ENCODE measurements around the gene APBB3. TPM values are rescaled to one million over a fixed set of nuclear protein-coding genes. Genes with fewer than 3 reads are reported as not detected.
A peak's percentile ranks its signal among the peaks of the same experiment; 100 is the strongest.

Gene APBB3
- total and polyA plus RNA-seq, 9 of the 15 experiments (the other 6 are each of a cell fraction or from before 2014, with no cell fraction given) = 0.17 to 24.3 (median 9.5) TPM

DNA sequence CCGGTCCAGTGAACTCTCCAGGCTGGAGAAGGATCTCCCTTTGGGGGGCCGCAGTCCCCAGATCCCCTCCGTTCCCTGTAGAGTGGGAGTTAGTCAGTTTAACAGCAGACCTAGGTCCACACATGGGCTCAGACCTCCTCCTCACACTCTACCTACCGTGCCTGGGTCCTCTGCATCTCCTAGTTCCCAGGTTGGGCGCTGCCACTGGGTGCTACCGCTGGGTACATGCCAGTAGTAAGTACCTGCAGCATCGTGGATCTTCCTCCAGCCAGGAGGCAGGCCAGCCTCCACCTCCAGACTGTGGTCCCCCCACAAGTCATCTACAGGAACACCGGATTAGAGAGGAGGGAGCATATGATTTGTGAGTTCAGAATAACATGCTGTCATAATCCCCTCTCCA is 802 bp downstream of the APBB3 start (continued):
- TF ChIP-seq E2F3 (CRISPR knock-in tag; IDR thresholded peaks at IDR 0.05) = no peak
- TF ChIP-seq KDM2B (CRISPR knock-in tag; IDR thresholded peaks at IDR 0.05) = 0 out of 2 replicates have a peak, but pooled peaks have one; percentile 2
- TF ChIP-seq, protein P1, sequence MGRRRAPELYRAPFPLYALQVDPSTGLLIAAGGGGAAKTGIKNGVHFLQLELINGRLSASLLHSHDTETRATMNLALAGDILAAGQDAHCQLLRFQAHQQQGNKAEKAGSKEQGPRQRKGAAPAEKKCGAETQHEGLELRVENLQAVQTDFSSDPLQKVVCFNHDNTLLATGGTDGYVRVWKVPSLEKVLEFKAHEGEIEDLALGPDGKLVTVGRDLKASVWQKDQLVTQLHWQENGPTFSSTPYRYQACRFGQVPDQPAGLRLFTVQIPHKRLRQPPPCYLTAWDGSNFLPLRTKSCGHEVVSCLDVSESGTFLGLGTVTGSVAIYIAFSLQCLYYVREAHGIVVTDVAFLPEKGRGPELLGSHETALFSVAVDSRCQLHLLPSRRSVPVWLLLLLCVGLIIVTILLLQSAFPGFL (CRISPR knock-in tag; IDR thresholded peaks at IDR 0.05) = 0 out of 2 replicates have a peak, but pooled peaks have one; percentile 66
- no peak for TF ChIP-seq CSDE1 (IDR thresholded peaks at IDR 0.05)
- no peak for TF ChIP-seq ELF1 (tag; IDR thresholded peaks at IDR 0.05)
- no peak for TF ChIP-seq ZSCAN29 (IDR thresholded peaks at IDR 0.05)
- TF ChIP-seq LCOR (CRISPR knock-in tag; IDR thresholded peaks at IDR 0.05) = no peak
- TF ChIP-seq KAT7 (CRISPR knock-in tag; IDR thresholded peaks at IDR 0.05; ENCODE audit: borderline replicate concordance) = peak; percentile 4; the same call in 1 of the 2 replicates
- TF ChIP-seq ZKSCAN1 (IDR thresholded peaks at IDR 0.05; ENCODE audit: low read depth, low read length) = no peak

DNA sequence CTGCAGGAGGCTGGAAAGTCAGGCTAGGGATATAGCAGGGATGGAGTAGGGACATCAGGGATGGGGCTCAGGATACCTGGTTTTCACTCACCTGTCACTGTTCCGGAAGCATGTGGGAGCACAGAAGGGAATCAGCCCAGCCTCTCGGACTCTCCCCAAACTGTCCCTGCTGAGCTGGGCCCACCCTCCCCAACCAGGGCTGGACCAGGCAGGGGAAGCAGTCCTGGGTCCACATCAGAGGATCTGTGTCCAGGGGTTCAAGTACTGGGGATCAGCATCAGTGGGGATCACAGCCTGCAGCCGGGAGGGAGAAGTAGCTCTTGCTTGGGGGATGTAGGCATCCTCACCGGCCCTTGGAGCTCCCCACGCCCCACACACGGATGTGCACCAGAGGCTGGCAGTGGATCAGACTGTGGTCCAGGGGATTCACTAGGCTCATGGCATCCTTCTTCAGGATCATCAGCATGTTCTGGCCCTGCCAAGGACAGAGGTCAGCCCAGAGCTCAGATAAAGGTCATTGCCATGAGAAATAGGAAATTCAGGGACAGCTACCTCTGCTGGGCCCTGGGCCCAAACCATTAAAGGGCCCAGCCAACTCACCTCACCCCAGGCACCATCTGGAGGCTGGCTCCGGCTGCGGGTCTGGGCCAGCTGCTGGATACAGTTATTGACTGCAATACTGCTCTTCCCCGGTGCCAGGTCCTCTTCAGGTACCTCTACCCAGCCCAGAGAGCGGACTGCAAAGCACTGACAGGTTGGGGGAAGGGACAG is 2.5 kb downstream of the APBB3 start:
- Histone ChIP-seq H3K27ac (ENCODE audit: extremely low read depth, low read depth, low read length) (no peak overlapping the region), H3K79me2 (ENCODE audit: control insufficient read depth, insufficient read depth, low read length) (peaks cover 38% of the 10 kb centered on the region), H4K20me1 (replicated peaks; ENCODE audit: control insufficient read depth, insufficient read depth, low read length) (no peaks in the 10 kb centered on the region), H3K4me2 (ENCODE audit: insufficient read depth, low read length) (no peak overlapping the region), H3K9me3 (replicated peaks; ENCODE audit: control insufficient read depth, insufficient read depth, low read depth, low read length) (no peaks in the 10 kb centered on the region), H3K4me3 (no peak overlapping the region), H3K4me1 (replicated peaks in 1 of 2; ENCODE audit: control insufficient read depth in 2 of 2, insufficient read depth in 2 of 2, low read length in 2 of 2) (peaks cover 24 to 40% of the 10 kb centered on the region in 2 experiments), H3K9me1 (ENCODE audit: control insufficient read depth, insufficient read depth, low read length) (no peaks in the 10 kb centered on the region), H2AFZ (ENCODE audit: low read depth, low read length) (no peak overlapping the region), H3K36me3 (ENCODE audit: control insufficient read depth, insufficient read depth, low read length) (peaks cover 26% of the 10 kb centered on the region), H3K9ac (ENCODE audit: insufficient read depth in 1 of 2, low read depth in 2 of 2, low read length in 2 of 2) (peak overlapping the region in 1 of 2 experiments; percentile 1; a peak in 2 of 4 replicates), H3K27me3 (ENCODE audit: control insufficient read depth in 2 of 2, insufficient read depth in 2 of 2, low read length in 2 of 2) (no peaks in the 10 kb centered on the region)
- ATAC-seq = no peak
- WGBS (ENCODE audit: insufficient coverage, low coverage, missing lambda C conversion rate) = 90% methylated on average over 9 of the region's 10 CpGs
- POLR2A ChIA-PET = interaction anchor here (0.6 to 6.8 kb wide), 4 partner anchors 14 to 61 kb away, joined by 3 to 46 read pairs (median 4); partner anchors contain the start of gene EIF4EBP3
- CTCF ChIA-PET (ENCODE audit: low intra/inter-chr PET ratio) = no interaction called here
- intact Hi-C loops (cut with micrococcal nuclease) (no loop called here), in situ Hi-C loops (cut with MboI) (loop anchor here (5.0 kb wide), 1 partner anchor 155 kb away; no protein-coding TSS in a partner anchor)
- no peak for DNase-seq (ENCODE audit: extremely low read depth in 1 of 4, low spot score in 3 of 4)
- FAIRE-seq = no peak
- no TSS peak for BruUV-seq (replicated peaks)
- TF ChIP-seq TEAD1 (CRISPR knock-in tag; IDR thresholded peaks at IDR 0.05) = no peak
- no peak for TF ChIP-seq PML (IDR thresholded peaks at IDR 0.05; ENCODE audit: low read length)
- TF ChIP-seq, protein P2, sequence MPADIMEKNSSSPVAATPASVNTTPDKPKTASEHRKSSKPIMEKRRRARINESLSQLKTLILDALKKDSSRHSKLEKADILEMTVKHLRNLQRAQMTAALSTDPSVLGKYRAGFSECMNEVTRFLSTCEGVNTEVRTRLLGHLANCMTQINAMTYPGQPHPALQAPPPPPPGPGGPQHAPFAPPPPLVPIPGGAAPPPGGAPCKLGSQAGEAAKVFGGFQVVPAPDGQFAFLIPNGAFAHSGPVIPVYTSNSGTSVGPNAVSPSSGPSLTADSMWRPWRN (IDR thresholded peaks at IDR 0.05; ENCODE audit: low read depth) = no peak
- no peak for TF ChIP-seq BRD9 (IDR thresholded peaks at IDR 0.05; ENCODE audit: low read depth, partially characterized antibody)
- TF ChIP-seq FUS (optimal IDR thresholded peaks at IDR 0.05; ENCODE audit: low read depth, low read length) = no peak
- no peak for TF ChIP-seq ZFP36 (IDR thresholded peaks at IDR 0.05; ENCODE audit: low read depth, low read length, partially characterized antibody)
- TF ChIP-seq RBM15 (IDR thresholded peaks at IDR 0.05; ENCODE audit: insufficient read depth, low read length) = no peak
- TF ChIP-seq TGIF2 (CRISPR knock-in tag; IDR thresholded peaks at IDR 0.05) = no peak
- no peak for TF ChIP-seq ZC3H4 (CRISPR knock-in tag; IDR thresholded peaks at IDR 0.05; ENCODE audit: borderline replicate concordance)
- TF ChIP-seq ZNF24 (IDR thresholded peaks at IDR 0.05) = no peak
- no peak for TF ChIP-seq ZNF778 (CRISPR knock-in tag; IDR thresholded peaks at IDR 0.05)

Measured in K562 (cell line).